ENCODE results near the gene PLEKHA6.

Gene PLEKHA6

DNA sequence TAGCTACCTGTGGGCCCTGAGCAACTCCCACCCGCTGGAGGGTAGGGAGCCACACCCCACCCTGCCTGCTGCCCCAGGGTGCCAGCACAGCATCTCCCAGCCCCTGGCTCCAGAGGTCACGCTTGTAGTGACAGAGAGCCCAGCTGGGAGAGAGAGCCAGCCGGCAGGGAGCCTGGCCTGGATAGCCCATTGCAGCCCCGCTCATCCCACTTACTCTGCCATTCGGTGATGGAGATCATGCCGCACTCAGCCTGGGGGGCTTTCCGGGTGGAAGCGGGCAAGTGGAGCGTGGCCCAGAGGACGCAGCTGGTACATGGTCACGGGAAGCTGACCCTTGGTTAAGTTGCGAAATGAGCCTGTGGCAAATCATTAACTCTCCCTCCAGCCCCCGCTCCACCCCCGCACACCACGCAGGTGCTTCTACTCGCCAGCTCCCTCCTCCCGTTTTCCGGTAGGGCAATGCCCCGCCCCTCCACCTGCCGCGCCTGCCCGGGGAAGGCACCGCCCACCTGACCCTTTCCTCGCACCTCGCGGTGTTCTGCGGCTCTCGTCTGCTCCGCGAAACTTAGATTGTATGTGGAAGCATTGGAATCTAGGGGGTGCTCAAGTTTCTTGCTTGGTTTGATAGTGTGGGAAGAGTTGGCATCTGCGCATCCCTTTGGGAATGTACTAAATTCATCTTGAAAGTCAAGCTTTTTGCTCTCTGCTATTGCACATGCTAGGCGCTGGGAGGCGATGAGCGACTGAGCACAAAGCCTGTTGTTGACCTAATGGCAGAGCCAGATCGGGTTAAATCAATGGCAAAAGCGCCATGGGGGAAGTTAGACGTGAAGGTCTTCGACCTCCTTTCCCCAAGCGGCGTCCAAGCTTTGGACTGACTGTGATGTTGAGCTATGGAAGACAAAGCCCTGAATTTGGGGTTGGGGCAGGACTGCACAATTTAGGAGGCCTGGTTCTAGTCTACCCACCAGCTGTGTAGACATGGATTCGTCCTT, 145.8 kb downstream of the PLEKHA6 start, which contains the start of gene GOLT1A:
Gene GOLT1A (minus strand): TSS at position 321 of the 995 bp plus-strand sequence. CDS start 82 bp downstream, at position 239.
- no peak for DNase-seq (ENCODE audit: low spot score)

- no peak for DNase-seq (ENCODE audit: low spot score)
These were observed 147.0 kb downstream of the PLEKHA6 start for GRCh38 chr1:204212715-204213114.

GRCh38 chr1:204211046-204211445, 148.7 kb downstream of the PLEKHA6 start:
- DNase-seq (ENCODE audit: low spot score), result peak; percentile 15

DNA sequence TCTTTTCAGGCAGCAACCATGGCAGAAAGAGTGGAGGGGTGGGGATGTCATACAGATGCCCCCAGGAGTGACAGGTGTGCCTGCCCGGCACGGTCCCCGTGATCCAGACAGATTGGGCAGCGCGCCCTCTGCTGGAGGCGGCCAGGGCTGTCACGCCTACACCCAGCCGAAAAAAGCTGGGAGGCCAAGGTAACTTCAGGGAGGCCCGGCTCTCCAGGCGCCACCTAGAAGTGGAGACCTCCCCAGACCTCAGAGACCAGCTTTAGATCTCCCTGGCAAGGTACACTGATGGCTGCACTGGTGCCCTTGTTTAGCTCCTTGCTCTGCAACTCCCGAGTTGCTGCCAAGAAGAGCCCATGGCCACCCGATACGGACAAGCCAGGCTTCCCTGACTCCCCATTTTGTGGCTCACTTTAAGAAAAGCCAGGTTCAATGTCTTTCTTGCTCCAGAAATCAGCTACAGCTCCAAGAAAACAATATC, 152.6 kb downstream of the PLEKHA6 start:
- peak; percentile 66 for DNase-seq (ENCODE audit: low spot score)

DNA sequence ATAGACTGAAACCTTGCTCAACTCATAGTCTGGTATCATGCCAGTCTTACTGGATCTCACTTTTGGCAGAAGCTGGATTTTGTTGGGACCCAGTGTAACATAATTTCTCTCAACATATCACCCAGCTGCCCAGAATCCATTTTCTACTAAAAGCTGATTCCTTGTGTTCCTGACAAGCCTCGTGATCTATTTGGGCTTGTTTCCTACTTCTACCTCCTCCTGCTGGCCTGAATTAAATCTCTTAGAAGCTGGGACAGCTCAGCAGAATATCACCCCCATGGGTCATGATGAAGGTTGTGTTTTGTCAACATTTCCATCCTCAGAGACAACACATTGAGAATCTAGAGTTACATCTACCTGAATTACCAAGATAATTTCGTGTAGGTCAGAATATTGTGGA, 153.6 kb downstream of the PLEKHA6 start:
- DNase-seq (ENCODE audit: low spot score), result no peak

GRCh38 chr1:204205486-204205885, 154.2 kb downstream of the PLEKHA6 start:
- DNase-seq (ENCODE audit: low spot score), result no peak

- no peak for DNase-seq (ENCODE audit: low spot score)
These were observed 154.8 kb downstream of the PLEKHA6 start for GRCh38 chr1:204204944-204205343.

DNA sequence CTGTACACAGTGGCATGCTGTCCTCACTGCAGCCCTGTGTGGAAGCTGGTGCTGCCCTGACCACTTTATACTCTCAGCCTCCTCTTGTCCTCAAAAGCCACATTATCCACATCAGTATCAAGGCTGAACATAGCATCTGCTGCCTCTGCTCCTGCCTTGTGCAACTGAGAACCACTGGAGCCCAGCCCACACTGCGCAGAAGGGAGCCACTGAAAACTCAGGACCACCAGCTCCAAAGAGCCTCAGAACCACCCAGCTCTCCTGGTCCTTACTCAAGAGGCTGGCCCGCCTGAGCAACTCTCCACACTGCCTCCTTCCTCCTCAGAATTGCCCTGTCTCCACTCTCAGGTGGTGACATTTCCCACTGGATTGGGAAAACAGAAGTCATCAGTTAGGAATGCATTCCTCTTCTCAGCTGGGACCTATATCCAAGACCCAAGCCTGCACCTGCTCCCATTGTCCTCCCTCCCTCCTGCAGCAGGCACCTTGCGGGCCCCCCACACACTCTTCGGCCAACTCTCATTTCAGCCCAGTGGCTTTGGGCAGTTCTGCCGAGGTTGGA, 156.4 kb downstream of the PLEKHA6 start:
- no peak for DNase-seq (ENCODE audit: low spot score)

GRCh38 chr1:204202481-204202880, 157.2 kb downstream of the PLEKHA6 start:
- no peak for DNase-seq (ENCODE audit: low spot score)

- no peak for DNase-seq (ENCODE audit: low spot score)
These were observed 158.2 kb downstream of the PLEKHA6 start for GRCh38 chr1:204201348-204202040.

DNA sequence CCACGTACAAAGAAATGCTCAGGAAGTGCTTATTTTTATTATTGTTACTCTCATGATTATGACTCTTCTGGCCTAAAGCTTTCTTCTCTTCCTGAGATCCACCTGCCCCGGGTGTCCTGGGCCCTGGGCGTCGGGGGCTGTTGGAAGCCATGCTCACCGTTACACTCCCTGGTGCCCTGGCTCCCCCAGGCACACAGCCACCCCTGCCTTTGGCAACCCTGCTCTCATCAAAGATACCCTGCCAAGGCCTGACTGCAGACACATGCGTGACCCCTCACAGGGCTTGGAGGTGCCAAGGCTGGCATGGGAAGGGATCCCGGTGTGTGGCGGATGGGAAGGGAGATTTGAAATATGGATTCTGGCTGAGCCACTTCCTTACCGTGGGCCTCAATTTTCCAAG, 160.2 kb downstream of the PLEKHA6 start:
- no peak for DNase-seq (ENCODE audit: low spot score)

DNA sequence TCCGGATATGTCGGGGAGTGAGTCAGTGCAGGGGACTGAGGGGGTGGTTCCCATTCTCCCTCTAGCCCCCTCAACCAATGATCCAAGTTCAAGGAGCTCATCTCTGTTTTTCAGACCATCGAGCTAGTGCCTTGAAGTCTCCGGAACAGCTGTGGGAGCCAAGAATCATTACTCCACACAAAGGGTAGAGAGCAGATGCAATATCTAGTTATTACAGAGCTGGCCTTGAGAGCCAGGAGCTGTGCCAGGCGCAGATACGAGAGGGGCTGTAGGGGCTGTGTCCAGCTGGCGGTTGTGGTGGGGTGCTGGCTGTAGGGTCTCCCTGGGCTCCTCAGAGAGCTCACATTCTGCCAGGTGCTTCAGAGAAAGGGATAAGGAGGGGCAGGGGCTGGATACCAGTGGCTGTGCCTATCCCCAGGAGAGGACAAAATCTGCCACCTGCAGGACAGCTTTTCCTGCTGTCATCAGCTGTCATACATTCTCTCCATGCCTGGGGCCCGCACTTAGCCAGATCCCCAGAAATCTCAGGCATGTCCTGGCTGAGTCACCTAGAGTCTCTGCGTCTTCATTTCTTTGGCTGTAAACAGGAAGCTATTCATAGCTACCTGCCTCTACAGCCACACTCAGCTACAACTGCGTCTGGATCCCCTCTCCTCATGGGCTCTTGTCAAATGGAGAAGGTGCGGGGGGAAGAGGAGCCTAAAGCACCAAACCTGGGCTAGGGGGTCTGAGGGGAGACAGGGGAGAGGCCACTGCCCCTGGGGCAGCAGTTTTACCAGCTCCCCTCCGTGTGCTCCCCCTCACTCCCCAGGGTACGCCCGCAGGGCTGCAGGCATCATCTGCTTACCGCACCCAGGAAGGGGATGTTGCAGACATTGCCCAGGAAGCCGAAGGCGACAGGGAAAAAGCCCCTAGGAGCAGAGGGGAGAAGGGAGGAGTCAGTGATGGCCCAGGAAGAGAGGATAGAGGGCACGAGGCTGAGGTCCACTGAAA, 161.1 kb downstream of the PLEKHA6 start:
- no peak for DNase-seq (ENCODE audit: low spot score)

DNA sequence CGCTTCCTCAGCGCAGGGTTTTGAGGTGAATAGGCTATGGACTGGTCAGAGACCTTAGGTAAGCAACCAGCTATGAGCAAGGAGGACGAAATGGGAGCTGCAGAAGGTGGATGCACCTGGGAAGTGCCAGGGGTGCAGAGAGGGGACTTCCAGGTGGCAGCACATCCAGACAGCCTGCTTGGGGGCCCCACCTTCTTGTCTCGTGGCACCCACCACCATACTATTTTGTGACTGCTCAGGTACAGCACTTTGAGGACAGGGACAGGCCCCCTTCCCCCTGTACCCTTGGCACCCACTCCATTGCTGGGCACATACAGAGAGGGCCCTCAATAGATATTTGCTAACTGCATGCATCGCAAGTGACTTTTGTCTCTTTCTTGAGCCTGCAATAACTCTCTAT, 162.7 kb downstream of the PLEKHA6 start:
- DNase-seq (ENCODE audit: low spot score), result no peak

DNA sequence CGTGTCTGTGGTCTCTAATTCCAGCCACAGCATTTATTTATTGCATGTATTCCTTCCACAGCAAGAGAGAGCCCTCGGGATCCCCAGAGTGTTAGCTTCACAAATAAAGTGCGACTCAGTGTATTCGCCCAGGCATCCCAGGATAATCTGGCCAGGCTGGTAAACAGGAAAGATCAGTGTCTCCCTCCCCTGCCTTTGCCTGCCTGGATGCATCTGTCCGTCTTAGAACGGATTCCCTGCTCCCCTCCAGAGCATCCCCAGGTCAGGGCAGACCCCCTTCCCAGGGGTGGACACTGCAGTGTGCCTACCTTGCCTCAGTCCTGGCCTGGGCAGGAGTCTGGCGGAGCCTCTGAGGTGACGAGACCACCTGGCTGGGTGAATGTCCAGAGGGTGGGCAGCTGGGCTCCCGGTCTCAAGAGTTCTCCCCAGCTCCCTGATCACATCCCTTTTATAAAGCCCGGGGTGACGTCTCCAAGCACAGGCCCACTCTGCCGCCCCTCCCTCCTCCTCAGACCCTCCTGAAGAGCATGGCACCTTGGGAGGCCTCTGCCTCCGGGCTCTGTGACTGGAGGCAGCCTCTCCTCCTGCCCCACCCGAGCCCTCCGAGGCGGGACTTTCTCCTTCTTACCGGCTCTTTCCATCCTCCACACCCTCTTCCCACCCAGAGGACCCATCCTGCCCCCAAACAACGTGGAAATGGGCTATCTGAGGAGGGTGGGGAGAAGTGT, 163.5 kb downstream of the PLEKHA6 start, which contains the start of gene KISS1:
Gene KISS1 (minus strand): TSS at position 424 of the 728 bp plus-strand sequence. CDS start 3,615 bp downstream, outside the sequence.
- DNase-seq (ENCODE audit: low spot score), result no peak

- peak; percentile 42 for DNase-seq (ENCODE audit: low spot score)
These were observed 165.0 kb downstream of the PLEKHA6 start for GRCh38 chr1:204194771-204195170.

DNA sequence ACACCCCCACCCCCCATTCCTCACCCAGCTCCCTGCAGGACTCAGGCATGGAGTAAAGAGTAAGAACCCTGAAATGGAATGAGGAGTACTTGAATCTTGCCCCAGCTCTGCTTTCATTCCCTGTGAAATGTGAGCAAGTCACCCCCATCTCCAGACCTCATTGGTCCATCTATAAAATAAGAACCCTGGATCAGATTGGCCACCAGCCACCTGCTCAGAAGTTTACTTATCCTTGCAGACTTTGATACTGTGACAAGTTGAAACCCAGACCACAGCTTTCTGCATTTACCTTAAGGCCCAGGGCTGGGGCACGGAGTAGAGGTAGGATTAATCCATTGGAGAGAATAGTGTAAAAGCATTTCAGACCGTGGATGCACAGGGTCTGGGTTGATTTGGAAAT, 165.6 kb downstream of the PLEKHA6 start:
- DNase-seq (ENCODE audit: low spot score), result peak; percentile 25

- peak; percentile 25 for DNase-seq (ENCODE audit: low spot score)
These were observed 167.0 kb downstream of the PLEKHA6 start for GRCh38 chr1:204192589-204193352.

DNA sequence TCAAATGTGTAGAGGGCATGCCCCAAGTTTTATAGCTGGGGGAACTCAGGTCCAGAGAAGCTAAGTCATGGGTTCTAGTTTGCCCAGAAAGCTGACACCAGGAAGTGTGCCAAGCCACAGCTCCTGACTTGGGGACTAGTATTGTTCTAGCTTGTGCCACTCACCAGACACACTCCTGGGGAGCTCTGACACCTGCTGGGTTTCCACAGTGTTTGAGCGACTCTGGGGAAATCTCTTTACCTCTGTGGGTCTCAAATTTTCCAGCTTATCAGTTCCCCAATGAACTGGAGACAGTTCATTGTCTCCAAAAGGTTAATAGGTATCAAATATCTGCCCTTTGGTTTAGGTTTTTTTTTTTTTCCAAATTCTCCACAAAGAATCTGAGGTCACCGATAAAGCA, 167.7 kb downstream of the PLEKHA6 start:
- no peak for DNase-seq (ENCODE audit: low spot score)

DNA sequence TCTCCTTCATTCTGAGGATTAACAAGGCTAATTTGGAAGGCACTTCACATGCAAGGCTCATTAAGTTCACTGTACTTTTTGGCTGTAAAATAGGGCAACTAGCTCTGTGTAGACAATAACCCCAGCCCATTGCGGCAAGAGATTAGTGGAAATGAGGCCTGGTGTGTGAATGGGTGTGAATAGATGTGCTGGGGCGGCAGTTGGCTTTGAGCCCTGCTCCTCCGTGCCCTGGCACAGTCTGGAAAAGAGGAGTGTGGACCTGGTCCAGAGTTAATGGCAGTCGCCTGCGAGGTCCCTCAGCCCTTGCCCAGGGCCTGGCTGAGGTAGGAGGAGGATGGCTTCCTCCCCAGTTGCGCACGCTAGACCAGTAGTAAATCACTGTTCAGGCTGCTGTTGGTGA, 168.3 kb downstream of the PLEKHA6 start:
- peak; percentile 5 for DNase-seq (ENCODE audit: low spot score)

All from left forelimb (tissue), 1 donor.